ENCODE data around the gene HLA-DQB2.

The HLA-DQB2 gene

GRCh38 chr6:32799168-32799567 is 35.8 kb upstream of the HLA-DQB2 start:
- DNase-seq = no peak
- no peaks in the 10 kb centered on the region for H3K36me3 Mint-ChIP-seq (ENCODE audit: low read depth)
- peaks cover 65% of the 10 kb centered on the region for H3K27me3 Mint-ChIP-seq (ENCODE audit: low read depth, poor library complexity)
- no peak overlapping the region for H3K27ac Mint-ChIP-seq
- TF ChIP-seq CTCF (IDR thresholded peaks at IDR 0.05) = no peak
- H3K9me3 Mint-ChIP-seq = peaks cover 11% of the 10 kb centered on the region
- no peak overlapping the region for H3K4me3 Mint-ChIP-seq
- H3K4me1 Mint-ChIP-seq = peaks cover 5% of the 10 kb centered on the region

GRCh38 chr6:32796848-32797776 is 33.8 kb upstream of the HLA-DQB2 start:
- TF ChIP-seq CTCF (IDR thresholded peaks at IDR 0.05) = peak; percentile 84
- Mint-ChIP-seq H3K27me3 (ENCODE audit: low read depth, poor library complexity) (peaks cover 58% of the 10 kb centered on the region), H3K27ac (no peak overlapping the region), H3K9me3 (peaks cover 11% of the 10 kb centered on the region), H3K36me3 (ENCODE audit: low read depth) (no peaks in the 10 kb centered on the region), H3K4me1 (peaks cover 5% of the 10 kb centered on the region), H3K4me3 (peak overlapping the region; percentile 75)
- DNase-seq = peak; percentile 89

- Mint-ChIP-seq H3K27ac (no peak overlapping the region), H3K27me3 (ENCODE audit: low read depth, poor library complexity) (peaks cover 58% of the 10 kb centered on the region), H3K4me1 (peaks cover 5% of the 10 kb centered on the region), H3K9me3 (peaks cover 11% of the 10 kb centered on the region), H3K4me3 (no peak overlapping the region), H3K36me3 (ENCODE audit: low read depth) (no peaks in the 10 kb centered on the region)
- no peak for TF ChIP-seq CTCF (IDR thresholded peaks at IDR 0.05)
- no peak for DNase-seq
Observed at GRCh38 chr6:32794510-32794909, 31.2 kb upstream of the HLA-DQB2 start.

- peaks cover 56% of the 10 kb centered on the region for H3K27me3 Mint-ChIP-seq (ENCODE audit: low read depth, poor library complexity)
- no peak overlapping the region for H3K4me3 Mint-ChIP-seq
- H3K36me3 Mint-ChIP-seq (ENCODE audit: low read depth) = no peaks in the 10 kb centered on the region
- TF ChIP-seq CTCF (IDR thresholded peaks at IDR 0.05) = no peak
- no peak for DNase-seq
- H3K27ac Mint-ChIP-seq = no peak overlapping the region
- peaks cover 5% of the 10 kb centered on the region for H3K4me1 Mint-ChIP-seq
- H3K9me3 Mint-ChIP-seq = no peaks in the 10 kb centered on the region
Observed at GRCh38 chr6:32792901-32793435, 29.6 kb upstream of the HLA-DQB2 start.

GRCh38 chr6:32790306-32790705 is 27.0 kb upstream of the HLA-DQB2 start:
- peaks cover 57% of the 10 kb centered on the region for H3K27me3 Mint-ChIP-seq (ENCODE audit: low read depth, poor library complexity)

More at GRCh38 chr6:32790306-32790705, 27.0 kb upstream of the HLA-DQB2 start:
- no peak overlapping the region for H3K4me3 Mint-ChIP-seq
- DNase-seq = no peak
- H3K36me3 Mint-ChIP-seq (ENCODE audit: low read depth) = no peaks in the 10 kb centered on the region
- no peak for TF ChIP-seq CTCF (IDR thresholded peaks at IDR 0.05)
- no peaks in the 10 kb centered on the region for H3K9me3 Mint-ChIP-seq
- H3K27ac Mint-ChIP-seq = no peak overlapping the region
- no peaks in the 10 kb centered on the region for H3K4me1 Mint-ChIP-seq

Measured in nephron progenitor cell (in vitro differentiated cells).